ENCODE results near the gene TMBIM1.

GRCh38 chr2:218262237-218262600 is 30.1 kb downstream of the TMBIM1 start:
- TF ChIP-seq, protein P1, sequence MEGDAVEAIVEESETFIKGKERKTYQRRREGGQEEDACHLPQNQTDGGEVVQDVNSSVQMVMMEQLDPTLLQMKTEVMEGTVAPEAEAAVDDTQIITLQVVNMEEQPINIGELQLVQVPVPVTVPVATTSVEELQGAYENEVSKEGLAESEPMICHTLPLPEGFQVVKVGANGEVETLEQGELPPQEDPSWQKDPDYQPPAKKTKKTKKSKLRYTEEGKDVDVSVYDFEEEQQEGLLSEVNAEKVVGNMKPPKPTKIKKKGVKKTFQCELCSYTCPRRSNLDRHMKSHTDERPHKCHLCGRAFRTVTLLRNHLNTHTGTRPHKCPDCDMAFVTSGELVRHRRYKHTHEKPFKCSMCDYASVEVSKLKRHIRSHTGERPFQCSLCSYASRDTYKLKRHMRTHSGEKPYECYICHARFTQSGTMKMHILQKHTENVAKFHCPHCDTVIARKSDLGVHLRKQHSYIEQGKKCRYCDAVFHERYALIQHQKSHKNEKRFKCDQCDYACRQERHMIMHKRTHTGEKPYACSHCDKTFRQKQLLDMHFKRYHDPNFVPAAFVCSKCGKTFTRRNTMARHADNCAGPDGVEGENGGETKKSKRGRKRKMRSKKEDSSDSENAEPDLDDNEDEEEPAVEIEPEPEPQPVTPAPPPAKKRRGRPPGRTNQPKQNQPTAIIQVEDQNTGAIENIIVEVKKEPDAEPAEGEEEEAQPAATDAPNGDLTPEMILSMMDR (conservative IDR thresholded peaks at IDR 0.05), result no peak
- TF ChIP-seq EZH2 (IDR thresholded peaks at IDR 0.05; ENCODE audit: low read depth), result no peak
